GM21717 (cell line): ENCODE measurements around the gene CCDC187.
"Not testable (repeated sequence)": the region's sequence is repeated elsewhere in the genome, so short reads cannot be mapped to it uniquely, and the experiment has no call there.

Source experiments
- ATAC-seq: cut with Tn5 transposase; IDR thresholded peaks from one replicate; pipeline ENCODE4 v1.9.1; 2021; ENCODE audit warnings: mild to moderate bottlenecking, moderate library complexity; ENCODE audit not compliant: unreplicated experiment

The CCDC187 gene

DNA sequence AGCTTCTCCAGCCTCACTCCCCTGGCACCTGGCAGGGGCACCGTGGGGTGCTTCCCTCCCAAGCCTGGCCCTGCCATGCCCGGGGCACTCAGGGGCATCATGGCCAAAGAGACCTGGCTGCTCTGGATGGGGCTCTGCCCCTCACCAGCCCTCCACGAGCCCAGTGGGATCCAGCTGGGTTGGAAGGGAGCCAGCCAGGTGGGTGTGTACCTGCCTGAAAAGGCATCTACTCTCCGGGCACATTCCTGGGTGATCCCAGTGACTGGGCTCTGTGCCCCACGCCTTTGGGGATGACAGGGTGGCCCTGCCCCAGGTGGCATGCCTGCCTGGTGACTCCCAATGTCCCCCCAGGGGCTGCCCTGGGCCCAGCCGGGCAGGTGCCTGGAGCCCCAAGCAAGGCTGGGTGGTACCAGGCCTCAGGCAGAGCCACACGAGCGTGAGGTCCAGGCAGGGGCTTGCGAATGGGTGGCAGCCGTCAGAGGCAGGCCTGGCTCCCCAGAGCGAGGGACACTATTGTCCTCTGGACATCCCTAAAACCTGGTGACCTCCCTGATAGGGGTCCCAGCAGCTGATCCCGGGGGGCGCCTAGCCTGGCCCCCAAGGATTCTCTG is 24.2 kb upstream of the CCDC187 start:
- ATAC-seq: no peak

DNA sequence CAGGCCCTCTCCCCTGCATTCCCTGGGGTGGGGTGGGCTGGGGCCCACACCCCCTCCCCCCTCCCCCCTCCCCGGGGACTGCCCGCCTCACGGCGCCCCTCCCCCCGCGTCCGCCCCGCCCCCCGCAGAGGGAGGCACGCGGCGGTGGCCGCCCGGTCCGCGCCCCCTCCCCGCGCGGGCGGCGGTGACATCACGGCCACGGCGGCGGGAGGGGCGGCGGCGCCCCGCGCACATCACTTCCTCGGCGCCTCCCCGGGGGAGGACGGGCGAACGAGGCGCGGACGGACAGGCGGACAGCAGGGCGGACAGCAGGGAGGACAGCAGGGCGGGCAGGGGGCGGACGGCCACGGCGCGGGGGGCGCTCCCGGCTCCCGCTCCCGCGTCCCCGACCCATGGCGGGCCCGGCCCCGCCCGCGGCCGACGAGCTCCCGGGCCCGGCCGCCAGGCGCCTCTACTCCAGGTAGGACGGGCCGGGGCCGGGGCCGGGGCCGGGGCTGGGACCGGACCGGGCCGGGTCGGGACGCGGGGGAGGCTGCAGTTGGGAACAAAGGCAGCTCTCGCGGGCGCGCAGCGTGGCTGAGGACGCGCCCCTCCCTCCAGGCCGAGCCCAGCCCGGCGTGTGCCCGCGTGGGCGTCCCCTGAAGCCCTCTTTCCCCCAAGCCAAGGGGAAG is 23.5 kb upstream of the CCDC187 start, which contains the start of gene GPSM1:
GPSM1 (plus strand) TSS at position 236 of the 671 bp plus-strand sequence; CDS start at position 393, 157 bp downstream.
- ATAC-seq: no peak

- ATAC-seq: no peak
These were observed 22.9 kb upstream of the CCDC187 start for GRCh38 chr9:136326761-136327303.

DNA sequence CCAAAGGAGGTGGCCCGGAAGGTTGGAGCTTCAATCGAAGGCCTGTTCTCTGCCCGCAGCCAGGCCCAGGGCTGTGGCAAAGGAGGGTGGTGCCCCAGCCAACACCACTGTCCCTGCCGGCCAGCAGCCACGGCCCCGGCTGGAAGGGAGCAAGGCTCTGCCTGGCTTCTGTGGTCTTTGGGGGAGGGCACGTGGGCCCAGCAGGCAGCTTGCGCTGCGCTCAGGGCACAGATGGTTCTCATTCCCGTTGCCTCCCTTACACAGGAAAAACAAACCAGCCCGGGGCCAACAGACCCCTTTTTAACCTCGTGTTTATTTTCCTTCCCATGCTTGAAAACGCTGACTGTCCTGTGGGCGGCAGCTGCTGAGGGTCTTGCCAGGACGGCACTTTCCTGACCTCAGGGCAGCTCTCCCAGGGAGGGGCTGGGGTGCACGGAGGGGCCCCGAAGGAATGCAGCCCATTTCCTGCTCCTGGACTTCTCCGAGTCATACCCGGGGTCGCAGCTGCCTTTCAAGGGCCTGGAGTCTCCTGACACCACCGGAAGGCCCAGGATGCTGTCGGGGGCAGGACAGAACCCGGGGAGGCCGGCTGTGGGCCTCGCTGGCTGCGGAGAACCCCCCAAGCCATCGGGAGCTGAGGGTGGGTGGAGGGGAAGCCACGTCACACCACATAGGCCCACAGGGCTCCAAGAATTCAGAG is 22.3 kb upstream of the CCDC187 start:
- no peak for ATAC-seq

- ATAC-seq: no peak
These were observed 21.5 kb upstream of the CCDC187 start for GRCh38 chr9:136325358-136325757.

- ATAC-seq: no peak
These were observed 20.8 kb upstream of the CCDC187 start for GRCh38 chr9:136324501-136325300.

DNA sequence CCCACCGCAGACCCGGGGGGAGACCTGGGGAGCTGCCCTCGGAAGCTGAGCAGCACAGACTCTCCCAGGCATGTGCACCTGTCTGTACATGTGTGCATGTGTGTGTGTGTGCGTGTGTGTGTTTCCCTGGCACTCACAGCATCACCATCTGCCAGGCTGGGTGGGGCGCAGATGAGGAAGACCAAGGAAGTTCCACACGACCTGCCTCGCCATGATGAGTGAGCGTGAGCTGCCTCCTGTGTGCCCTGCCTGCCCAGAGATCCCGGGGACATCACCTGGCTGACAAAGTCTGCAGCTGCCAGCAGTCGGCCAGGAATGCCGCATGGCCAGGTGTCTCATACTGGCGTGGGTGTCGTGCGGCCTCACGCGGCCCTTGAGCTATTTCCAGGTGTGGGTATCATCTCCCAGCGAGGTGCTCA is 19.5 kb upstream of the CCDC187 start:
- ATAC-seq: no peak

GRCh38 chr9:136322756-136323330 is 18.9 kb upstream of the CCDC187 start:
- no peak for ATAC-seq

GRCh38 chr9:136321561-136321960 is 17.7 kb upstream of the CCDC187 start:
- ATAC-seq: no peak

DNA sequence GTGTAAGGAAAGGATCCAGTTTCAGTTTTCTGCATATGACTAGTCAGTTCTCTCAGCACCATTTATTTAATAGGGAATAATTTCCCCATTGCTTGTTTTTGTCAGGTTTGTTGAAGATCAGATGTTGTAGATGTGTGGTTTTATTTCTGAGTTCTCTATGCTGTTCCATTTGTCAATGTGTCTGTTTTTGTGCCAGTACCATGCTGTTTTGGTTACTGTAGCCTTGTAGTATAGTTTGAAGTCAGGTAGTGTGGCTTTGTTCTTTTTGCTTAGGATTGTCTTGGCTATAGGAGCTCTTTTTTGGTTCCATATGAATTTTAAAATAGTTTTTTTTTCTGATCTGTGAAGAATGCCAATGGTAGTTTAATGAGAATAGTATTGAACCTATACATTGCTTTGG is 17.1 kb upstream of the CCDC187 start:
- not testable (repeated sequence) for ATAC-seq

GRCh38 chr9:136319955-136320354 is 16.1 kb upstream of the CCDC187 start:
- ATAC-seq: not testable (repeated sequence)

DNA sequence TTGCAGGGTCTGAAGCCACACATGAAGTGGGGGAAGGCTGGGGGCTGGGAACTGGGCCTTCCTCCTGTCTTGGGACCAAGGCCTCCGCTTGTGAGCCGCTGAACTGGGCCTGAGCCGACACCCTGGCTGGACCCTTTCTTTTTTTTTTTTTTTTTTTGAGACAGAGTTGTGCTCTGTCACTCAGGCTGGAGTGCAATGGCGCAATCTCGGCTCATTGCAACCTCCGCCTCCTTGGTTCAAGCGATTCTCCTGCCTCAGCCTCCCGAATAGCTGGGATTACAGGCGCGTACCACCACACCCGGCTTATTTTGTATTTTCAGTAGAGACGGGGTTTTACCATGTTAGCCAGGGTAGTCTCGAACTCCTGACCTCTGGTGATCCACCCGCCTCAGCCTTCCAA is 15.3 kb upstream of the CCDC187 start:
- not testable (repeated sequence) for ATAC-seq

GRCh38 chr9:136318776-136319241 is 14.9 kb upstream of the CCDC187 start:
- ATAC-seq: no peak

GRCh38 chr9:136318111-136318775 is 14.3 kb upstream of the CCDC187 start:
- ATAC-seq: no peak

GRCh38 chr9:136317695-136318094 is 13.8 kb upstream of the CCDC187 start:
- ATAC-seq: no peak

DNA sequence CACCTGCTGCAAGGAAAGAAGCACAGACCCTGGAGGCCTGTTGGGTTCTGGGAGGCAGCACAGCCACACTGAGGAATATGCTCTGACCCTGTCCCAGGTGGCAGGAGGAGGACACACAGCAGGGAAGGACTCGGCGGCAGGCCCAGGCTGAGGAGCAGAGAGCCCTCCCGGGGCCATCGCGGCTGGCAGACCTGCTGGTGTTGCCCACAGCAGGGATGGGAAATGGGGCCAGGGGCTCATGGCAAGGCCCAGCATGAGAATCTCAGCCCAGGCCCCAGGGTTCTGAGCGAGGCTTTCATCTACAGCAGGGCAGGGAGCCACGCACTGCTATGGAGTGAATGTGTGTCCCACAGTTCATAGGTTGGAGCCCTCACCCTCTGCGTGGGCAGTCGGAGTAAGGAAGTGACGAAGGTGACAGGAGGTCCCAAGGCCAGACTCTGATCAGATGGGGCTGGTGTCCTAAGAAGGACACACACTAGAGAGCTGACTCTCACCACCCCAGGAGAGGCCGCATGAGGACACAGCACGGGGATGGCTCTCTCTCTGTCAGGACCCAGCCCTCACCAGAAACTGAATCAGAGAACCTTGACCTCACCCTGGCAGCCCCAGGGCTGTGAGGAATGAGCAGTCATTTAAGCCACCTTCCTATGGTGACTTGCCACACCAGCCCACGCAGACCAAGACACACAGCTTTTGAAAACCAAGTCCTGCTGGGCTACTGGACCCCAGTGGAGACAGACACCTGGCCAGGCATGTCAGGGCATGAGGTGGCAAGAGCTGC is 13.2 kb upstream of the CCDC187 start:
- no peak for ATAC-seq

DNA sequence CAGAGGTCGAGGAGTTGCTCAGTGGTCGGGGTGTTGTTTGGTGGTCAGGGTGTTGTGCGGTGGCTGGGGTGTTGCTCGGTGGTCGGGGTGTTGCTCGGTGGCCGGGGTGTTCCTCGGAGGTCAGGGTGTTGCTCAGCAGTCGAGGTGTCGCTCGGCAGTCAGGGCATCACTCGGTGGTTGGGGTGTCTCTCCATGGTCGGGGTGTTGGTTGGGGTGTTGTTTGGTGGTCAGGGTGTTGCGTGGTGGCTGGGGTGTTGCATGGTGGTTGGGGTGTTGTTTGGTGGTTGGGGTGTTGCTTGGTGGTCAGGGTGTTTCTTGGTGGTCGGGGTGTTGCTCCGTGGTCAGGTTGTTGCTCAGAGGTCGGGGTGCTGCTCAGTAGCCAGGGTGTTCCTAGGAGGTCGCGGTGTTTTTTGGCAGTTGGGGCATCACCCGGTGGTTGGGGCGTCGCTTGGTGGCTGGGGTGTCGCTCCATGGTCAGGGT is 12.4 kb upstream of the CCDC187 start:
- no peak for ATAC-seq

GRCh38 chr9:136314944-136315343 is 11.1 kb upstream of the CCDC187 start:
- ATAC-seq: no peak

DNA sequence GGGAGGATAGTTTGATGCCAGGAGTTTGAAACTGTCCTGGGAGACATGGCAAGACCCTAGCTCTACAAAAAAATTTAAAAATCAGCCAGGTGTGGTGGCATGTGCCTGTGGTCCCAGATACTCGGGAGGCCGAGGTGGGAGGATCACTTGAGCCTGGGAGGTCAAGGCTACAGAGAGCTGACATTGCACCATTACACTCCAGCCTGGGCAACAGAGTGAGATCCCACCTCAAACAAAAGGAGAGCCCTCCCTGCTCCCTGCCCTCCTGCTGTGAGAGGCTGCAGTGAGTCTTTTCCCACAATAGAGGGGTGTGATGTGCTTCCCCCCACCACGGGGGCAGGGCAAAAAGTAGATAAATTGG is 10.1 kb upstream of the CCDC187 start:
- ATAC-seq: no peak
